Measurements from ENCODE around the gene DRAM1. TPM values are rescaled to one million over a fixed set of nuclear protein-coding genes. Genes with fewer than 3 reads are reported as not detected.

Gene DRAM1
- total and polyA plus RNA-seq, 10 of the 15 experiments (the other 5 are each of a cell fraction or from before 2014, with no cell fraction given): 22.4 to 91.5 (median 41.4) TPM

GRCh38 chr12:101902641-101903040 is 25.3 kb downstream of the DRAM1 start:
- Histone ChIP-seq H3K9ac (ENCODE audit: control insufficient read depth, insufficient read depth, low read length) (no peak overlapping the region), H2AFZ (ENCODE audit: control insufficient read depth, low read depth, low read length) (no peak overlapping the region), H3K36me3 (ENCODE audit: control insufficient read depth in 2 of 2, insufficient read depth in 2 of 2, low read length in 1 of 2) (peaks cover 5 to 24% of the 10 kb centered on the region in 2 experiments), H3K9me3 (replicated peaks; ENCODE audit: control insufficient read depth, insufficient read depth, low read length) (no peaks in the 10 kb centered on the region), H3K4me3 (no peak overlapping the region), H3K27ac (ENCODE audit: control insufficient read depth, insufficient read depth) (no peak overlapping the region), H3K27me3 (replicated peaks in 1 of 2; ENCODE audit: control insufficient read depth in 2 of 2, insufficient read depth in 2 of 2, low read length in 1 of 2) (no peaks in the 10 kb centered on the region), H3K79me2 (ENCODE audit: control insufficient read depth, insufficient read depth, low read length) (no peaks in the 10 kb centered on the region; the same call in none of the 2 replicates), H3K4me2 (ENCODE audit: control insufficient read depth, insufficient read depth) (no peak overlapping the region), H4K20me1 (ENCODE audit: control insufficient read depth, insufficient read depth) (no peaks in the 10 kb centered on the region), H3K4me1 (ENCODE audit: control insufficient read depth, insufficient read depth, low read length) (peaks cover 3% of the 10 kb centered on the region; the same call in 1 of the 2 replicates)
- no peak for FAIRE-seq
- SMC1A ChIA-PET (ENCODE audit: uncharacterized antibody, unreplicated experiment): interaction anchor here (0.6 to 1.5 kb wide), 2 partner anchors 13 to 149 kb away, joined by 3 to 4 read pairs; no protein-coding TSS in a partner anchor
- RAD21 ChIA-PET (ENCODE audit: unreplicated experiment): interaction anchor here (0.6 to 0.8 kb wide), 2 partner anchors 12 to 47 kb away, joined by 3 to 4 read pairs; no protein-coding TSS in a partner anchor
- intact Hi-C loops (cut with micrococcal nuclease; ENCODE audit: unreplicated experiment) (no loop called here), in situ Hi-C loops (cut with MboI) (no loop called here)
- POLR2A ChIA-PET: interaction anchor here (0.8 to 1.7 kb wide), 2 partner anchors 10 to 22 kb away, joined by 3 to 6 read pairs; no protein-coding TSS in a partner anchor
- DNase-seq (ENCODE audit: low read depth, low spot score): no peak
- no peak for ATAC-seq
- TF ChIP-seq POLR2A (IDR thresholded peaks at IDR 0.05; ENCODE audit: low read depth, low read length) (no peak), CBX3 (IDR thresholded peaks at IDR 0.05; ENCODE audit: borderline replicate concordance, low read depth) (no peak), USF2 (IDR thresholded peaks at IDR 0.05; ENCODE audit: borderline replicate concordance, low read depth, low read length) (no peak), SRF (IDR thresholded peaks at IDR 0.05; ENCODE audit: low read depth in 2 of 2, low read length in 2 of 2) (no peak), GATAD2B (conservative IDR thresholded peaks at IDR 0.05; ENCODE audit: low read depth) (no peak), JUND (IDR thresholded peaks at IDR 0.05; ENCODE audit: low read depth, low read length) (no peak), BRCA1 (IDR thresholded peaks at IDR 0.05; ENCODE audit: low read depth, low read length) (no peak), NFYB (IDR thresholded peaks at IDR 0.05; ENCODE audit: insufficient read depth, low read depth, low read length) (no peak)
- CTCF ChIA-PET: no interaction called here
- 97% methylated on average over 7 of the region's 8 CpGs for WGBS (ENCODE audit: insufficient coverage, insufficient replicate concordance, low lambda C conversion rate, missing lambda C conversion rate)
- BruUV-seq (replicated peaks): no TSS peak
